Measurements from ENCODE around the gene CYP51A1. TPM values are rescaled to one million over a fixed set of nuclear protein-coding genes. Genes with fewer than 3 reads are reported as not detected.
A peak's percentile ranks its signal among the peaks of the same experiment; 100 is the strongest.

The CYP51A1 gene
- total and polyA plus RNA-seq, 2 of the 13 experiments (the other 11 are each of a cell fraction or from before 2014, with no cell fraction given) = 15.4 to 260 TPM

GRCh38 chr7:92178928-92179924 is 44.9 kb upstream of the CYP51A1 start, which contains the start of gene LRRD1 (continued):
- TF ChIP-seq LBX2 (CRISPR knock-in tag; IDR thresholded peaks at IDR 0.05; ENCODE audit: borderline replicate concordance) = no peak
- TF ChIP-seq SRSF9 (IDR thresholded peaks at IDR 0.05; ENCODE audit: borderline replicate concordance, insufficient read depth, low read depth, low read length, poor library complexity, severe bottlenecking) = no peak
- TF ChIP-seq ZNF788 (CRISPR knock-in tag; IDR thresholded peaks at IDR 0.05; ENCODE audit: borderline replicate concordance) = peak; percentile 31; the same call in 1 of the 2 replicates
- TF ChIP-seq ZNF101 (CRISPR knock-in tag; IDR thresholded peaks at IDR 0.05; ENCODE audit: borderline replicate concordance, low read depth) = no peak
- no peak for TF ChIP-seq CERS6 (CRISPR knock-in tag; IDR thresholded peaks at IDR 0.05)
- no peak; the same call in 1 of the 2 replicates for TF ChIP-seq MEIS1 (CRISPR knock-in tag; IDR thresholded peaks at IDR 0.05; ENCODE audit: borderline replicate concordance)
- TF ChIP-seq JUN (CRISPR knock-in tag; IDR thresholded peaks at IDR 0.05) = no peak
- peak; percentile 78 for TF ChIP-seq ZBTB7B (CRISPR knock-in tag; IDR thresholded peaks at IDR 0.05)
- no peak for TF ChIP-seq PHF21A (CRISPR knock-in tag; IDR thresholded peaks at IDR 0.05)
- TF ChIP-seq MLXIP (CRISPR knock-in tag; IDR thresholded peaks at IDR 0.05; ENCODE audit: borderline replicate concordance) = no peak
- TF ChIP-seq HOXA5 (CRISPR knock-in tag; IDR thresholded peaks at IDR 0.05) = peak; percentile 50; the same call in 1 of the 2 replicates
- TF ChIP-seq GZF1 (CRISPR knock-in tag; IDR thresholded peaks at IDR 0.05) = no peak
- TF ChIP-seq ZNF883 (CRISPR knock-in tag; IDR thresholded peaks at IDR 0.05; ENCODE audit: not compliant biosample characterization) = no peak
- no peak for TF ChIP-seq RFX5 (IDR thresholded peaks at IDR 0.05; ENCODE audit: low read depth, low read length)
- peak; percentile 61; the same call in 1 of the 2 replicates for TF ChIP-seq ZBTB33 (CRISPR knock-in tag; IDR thresholded peaks at IDR 0.05)
- no peak for TF ChIP-seq ZNF577 (CRISPR knock-in tag; IDR thresholded peaks at IDR 0.05; ENCODE audit: borderline replicate concordance, low read depth)
- TF ChIP-seq ZBTB34 (CRISPR knock-in tag; IDR thresholded peaks at IDR 0.05) = no peak
- TF ChIP-seq TEF (CRISPR knock-in tag; IDR thresholded peaks at IDR 0.05) = no peak
- 0 out of 2 replicates have a peak, but pooled peaks have one; percentile 25 for TF ChIP-seq RARA (CRISPR knock-in tag; IDR thresholded peaks at IDR 0.05)

Measured in HepG2 (cell line).